Right lobe of liver (tissue), 4 donors: ENCODE results near the gene APOBEC3G.
"Not testable (repeated sequence)": the region's sequence is repeated elsewhere in the genome, so short reads cannot be mapped to it uniquely, and the experiment has no call there.

Experiments
- CTCF ChIP-seq, 4 donors: fragments of 200-600 bp in 3 of 4; fragments of 450-650 bp in 1 of 4; IDR thresholded peaks; one replicate each; pipeline versions ENCODE4 v1.5.1 to v1.8.0; 2016 to 2022; ENCODE audit warnings: antibody characterized with exemption in 4 of 4, mild to moderate bottlenecking in 2 of 4
- POLR2A ChIP-seq: fragments of 450-650 bp; IDR thresholded peaks from one replicate; pipeline ENCODE4 v1.6.1; 2017; ENCODE audit warnings: antibody characterized with exemption, mild to moderate bottlenecking
- donor health status: DM: no; HTN: no; CAD: no.
- donor health status: DM: no; HTN: no; CAD: no.
- donor health status: DM: no; HTN: yes; CAD: no.

GRCh38 chr22:39061951-39062350, 15.1 kb upstream of the APOBEC3G start:
- TF ChIP-seq POLR2A; CTCF (IDR thresholded peaks at IDR 0.05): not testable (repeated sequence)
